ENCODE measurements around the gene BAG3. TPM values are rescaled to one million over a fixed set of nuclear protein-coding genes. Genes with fewer than 3 reads are reported as not detected.

BAG3 gene
- total RNA-seq, 6 donors from 2014 or later: 23.0 to 53.8 (median 40.3) TPM

GRCh38 chr10:119687192-119688032 is 36.2 kb downstream of the BAG3 start:
- ATAC-seq (ENCODE audit: low FRiP score in 2 of 2): no peak
- TF ChIP-seq, protein P1, sequence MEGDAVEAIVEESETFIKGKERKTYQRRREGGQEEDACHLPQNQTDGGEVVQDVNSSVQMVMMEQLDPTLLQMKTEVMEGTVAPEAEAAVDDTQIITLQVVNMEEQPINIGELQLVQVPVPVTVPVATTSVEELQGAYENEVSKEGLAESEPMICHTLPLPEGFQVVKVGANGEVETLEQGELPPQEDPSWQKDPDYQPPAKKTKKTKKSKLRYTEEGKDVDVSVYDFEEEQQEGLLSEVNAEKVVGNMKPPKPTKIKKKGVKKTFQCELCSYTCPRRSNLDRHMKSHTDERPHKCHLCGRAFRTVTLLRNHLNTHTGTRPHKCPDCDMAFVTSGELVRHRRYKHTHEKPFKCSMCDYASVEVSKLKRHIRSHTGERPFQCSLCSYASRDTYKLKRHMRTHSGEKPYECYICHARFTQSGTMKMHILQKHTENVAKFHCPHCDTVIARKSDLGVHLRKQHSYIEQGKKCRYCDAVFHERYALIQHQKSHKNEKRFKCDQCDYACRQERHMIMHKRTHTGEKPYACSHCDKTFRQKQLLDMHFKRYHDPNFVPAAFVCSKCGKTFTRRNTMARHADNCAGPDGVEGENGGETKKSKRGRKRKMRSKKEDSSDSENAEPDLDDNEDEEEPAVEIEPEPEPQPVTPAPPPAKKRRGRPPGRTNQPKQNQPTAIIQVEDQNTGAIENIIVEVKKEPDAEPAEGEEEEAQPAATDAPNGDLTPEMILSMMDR (IDR thresholded peaks at IDR 0.05): no peak
- TF ChIP-seq POLR2AphosphoS5 (IDR thresholded peaks at IDR 0.05) (no peak), EP300 (IDR thresholded peaks at IDR 0.05) (no peak), POLR2A (IDR thresholded peaks at IDR 0.05) (no peak)
- H3K27me3 ChIP-seq: no peaks in the 10 kb centered on the region
- DNase-seq: no peak
- H3K27ac ChIP-seq: peak overlapping the region; percentile 35 to 82 (median 56)
- H3K9me3 ChIP-seq: no peaks in the 10 kb centered on the region
- 61 to 65% methylated on average over 10 of the region's 10 CpGs for WGBS, 2 donors
- H3K4me3 ChIP-seq: peak overlapping the region in 2 of 4 donors; percentile 28 to 40
- peaks cover 9 to 18% (median 15%) of the 10 kb centered on the region in 4 donors for H3K4me1 ChIP-seq
- no peaks in the 10 kb centered on the region for H3K36me3 ChIP-seq

DNA sequence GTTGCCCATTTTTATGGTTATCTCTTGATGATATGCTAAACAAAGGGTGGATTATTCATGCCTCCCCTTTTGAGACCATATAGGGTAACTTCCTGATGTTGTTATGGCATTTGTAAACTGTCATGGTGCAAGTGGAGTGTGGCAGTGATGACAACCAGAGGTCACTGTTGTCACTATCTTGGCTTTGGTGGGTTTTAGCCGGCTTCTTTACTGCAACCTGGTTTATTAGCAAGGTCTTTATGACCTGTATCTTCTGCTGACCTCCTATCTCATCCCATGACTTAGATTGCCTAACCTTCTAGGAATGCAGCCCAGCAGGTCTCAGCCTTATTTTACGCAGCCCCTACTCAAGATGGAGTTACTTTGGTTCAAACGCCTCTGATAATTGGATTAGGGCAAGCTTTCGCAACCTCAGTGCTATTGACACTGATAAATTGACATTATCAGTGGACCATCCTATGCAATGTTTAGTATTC is 36.9 kb downstream of the BAG3 start:
- WGBS, 2 donors: 63 to 83% methylated on average over 4 of the region's 4 CpGs
- no peaks in the 10 kb centered on the region for H3K9me3 ChIP-seq
- H3K27me3 ChIP-seq: no peaks in the 10 kb centered on the region
- H3K27ac ChIP-seq: peak overlapping the region in 1 of 4 donors; percentile 82
- DNase-seq (no peak), ATAC-seq (ENCODE audit: low FRiP score in 2 of 2) (no peak)
- TF ChIP-seq POLR2A (IDR thresholded peaks at IDR 0.05) (no peak), POLR2AphosphoS5 (IDR thresholded peaks at IDR 0.05) (no peak), EP300 (IDR thresholded peaks at IDR 0.05) (no peak)
- TF ChIP-seq, protein P1 (IDR thresholded peaks at IDR 0.05): no peak
- H3K4me3 ChIP-seq: no peak overlapping the region
- H3K36me3 ChIP-seq: no peaks in the 10 kb centered on the region
- H3K4me1 ChIP-seq: peaks cover 8 to 18% (median 11%) of the 10 kb centered on the region in 4 donors

DNA sequence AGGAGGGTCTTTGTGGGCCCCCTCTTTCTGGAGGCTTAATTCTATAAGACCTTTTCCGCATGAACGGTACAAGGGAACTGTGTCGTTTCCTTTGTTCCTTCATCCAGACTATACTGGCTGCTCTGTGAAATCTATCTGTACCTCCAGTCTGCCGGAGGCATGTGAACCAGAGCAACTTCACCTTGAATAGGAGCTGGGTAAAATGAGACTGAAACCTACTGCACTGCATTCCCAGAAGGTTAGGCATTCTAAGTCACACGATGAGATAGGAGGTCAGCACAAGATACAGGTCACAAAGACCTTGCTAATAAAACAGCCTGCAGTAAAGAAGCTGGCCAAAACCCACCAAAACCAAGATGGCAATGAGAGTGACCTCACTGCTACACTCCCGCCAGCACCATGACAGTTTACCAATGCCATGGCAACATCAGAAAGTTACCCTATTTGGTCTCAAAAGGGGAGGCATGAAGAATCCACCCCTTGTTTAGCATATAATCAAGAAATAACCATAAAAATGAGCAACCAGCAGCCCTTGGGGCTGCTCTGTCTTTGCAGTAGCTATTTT is 37.9 kb downstream of the BAG3 start:
- Histone ChIP-seq H3K27me3 (no peaks in the 10 kb centered on the region), H3K27ac (no peak overlapping the region), H3K4me1 (peaks cover 8 to 18% (median 11%) of the 10 kb centered on the region in 4 donors), H3K36me3 (no peaks in the 10 kb centered on the region), H3K9me3 (no peaks in the 10 kb centered on the region), H3K4me3 (no peak overlapping the region)
- WGBS, 2 donors: 83 to 89% methylated on average over 6 of the region's 6 CpGs
- no peak for TF ChIP-seq EP300 (IDR thresholded peaks at IDR 0.05)
- TF ChIP-seq POLR2A (IDR thresholded peaks at IDR 0.05): no peak
- TF ChIP-seq, protein P1 (IDR thresholded peaks at IDR 0.05): no peak
- no peak for TF ChIP-seq POLR2AphosphoS5 (IDR thresholded peaks at IDR 0.05)
- ATAC-seq (ENCODE audit: low FRiP score in 2 of 2) (no peak), DNase-seq (no peak)

- Histone ChIP-seq H3K9me3 (no peaks in the 10 kb centered on the region), H3K36me3 (no peaks in the 10 kb centered on the region), H3K4me3 (no peak overlapping the region), H3K4me1 (peaks cover 6 to 11% (median 7%) of the 10 kb centered on the region in 4 donors), H3K27ac (no peak overlapping the region), H3K27me3 (no peaks in the 10 kb centered on the region)
- no peak for DNase-seq
- TF ChIP-seq POLR2AphosphoS5 (IDR thresholded peaks at IDR 0.05) (no peak), POLR2A (IDR thresholded peaks at IDR 0.05) (no peak), EP300 (IDR thresholded peaks at IDR 0.05) (no peak)
- TF ChIP-seq, protein P1 (IDR thresholded peaks at IDR 0.05): no peak
- 92 to 97% methylated on average over 3 of the region's 3 CpGs for WGBS, 2 donors
- ATAC-seq (ENCODE audit: low FRiP score in 2 of 2): no peak
Measured at GRCh38 chr10:119691726-119692125, 40.5 kb downstream of the BAG3 start.

Data from upper lobe of left lung (tissue), 6 donors.